Keratinocyte (primary cell): ENCODE data around the gene NEDD8.

Experiments used
- EZH2 ChIP-seq: IDR thresholded peaks from one replicate; pipeline ENCODE4 v1.6.1; 2012; ENCODE audit warnings: inconsistent platforms, mild to moderate bottlenecking, low read length, moderate library complexity
- TF ChIP-seq, protein P1 (sequence below), 3 experiments: IDR thresholded peaks in 1 of 3; conservative IDR thresholded peaks in 1 of 3; optimal IDR thresholded peaks in 1 of 3; 2 replicates in 2 of 3; 3 replicates in 1 of 3; pipeline versions ENCODE3 to v1.5.1; 2011; ENCODE audit warnings: low read length in 3 of 3, mild to moderate bottlenecking in 3 of 3, moderate library complexity in 2 of 3, control low read depth in 1 of 3, inconsistent platforms in 1 of 3; ENCODE audit not compliant: insufficient read depth in 2 of 3; ENCODE audit errors: extremely low read depth in 1 of 3

DNA sequence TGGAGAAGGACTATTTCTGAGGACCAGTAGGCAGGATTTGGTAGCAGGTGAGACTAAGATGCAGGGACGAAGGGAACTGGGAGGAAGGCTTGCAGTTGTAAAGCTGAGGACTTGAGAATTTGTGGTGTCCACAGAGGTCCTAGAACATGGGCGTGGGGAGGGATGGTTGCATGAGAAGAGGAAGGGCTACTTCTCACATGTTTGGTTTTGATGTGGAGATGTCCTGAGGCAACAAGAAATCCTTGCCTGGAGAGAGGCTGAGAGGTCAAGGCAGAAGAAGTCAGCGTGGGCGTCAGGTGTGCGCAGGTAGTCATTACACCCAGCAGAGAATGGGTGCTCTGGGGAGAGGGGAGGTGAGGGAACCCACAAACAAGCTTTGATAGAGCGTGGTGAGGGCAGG is 44.9 kb upstream of the NEDD8 start:
- TF ChIP-seq, protein P1, sequence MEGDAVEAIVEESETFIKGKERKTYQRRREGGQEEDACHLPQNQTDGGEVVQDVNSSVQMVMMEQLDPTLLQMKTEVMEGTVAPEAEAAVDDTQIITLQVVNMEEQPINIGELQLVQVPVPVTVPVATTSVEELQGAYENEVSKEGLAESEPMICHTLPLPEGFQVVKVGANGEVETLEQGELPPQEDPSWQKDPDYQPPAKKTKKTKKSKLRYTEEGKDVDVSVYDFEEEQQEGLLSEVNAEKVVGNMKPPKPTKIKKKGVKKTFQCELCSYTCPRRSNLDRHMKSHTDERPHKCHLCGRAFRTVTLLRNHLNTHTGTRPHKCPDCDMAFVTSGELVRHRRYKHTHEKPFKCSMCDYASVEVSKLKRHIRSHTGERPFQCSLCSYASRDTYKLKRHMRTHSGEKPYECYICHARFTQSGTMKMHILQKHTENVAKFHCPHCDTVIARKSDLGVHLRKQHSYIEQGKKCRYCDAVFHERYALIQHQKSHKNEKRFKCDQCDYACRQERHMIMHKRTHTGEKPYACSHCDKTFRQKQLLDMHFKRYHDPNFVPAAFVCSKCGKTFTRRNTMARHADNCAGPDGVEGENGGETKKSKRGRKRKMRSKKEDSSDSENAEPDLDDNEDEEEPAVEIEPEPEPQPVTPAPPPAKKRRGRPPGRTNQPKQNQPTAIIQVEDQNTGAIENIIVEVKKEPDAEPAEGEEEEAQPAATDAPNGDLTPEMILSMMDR (optimal IDR thresholded peaks at IDR 0.05 in 1 of 3, IDR thresholded peaks at IDR 0.05 in 1 of 3, conservative IDR thresholded peaks at IDR 0.05 in 1 of 3; ENCODE audit: extremely low read depth in 1 of 3, insufficient read depth in 2 of 3, low read length in 3 of 3): no peak
- no peak for TF ChIP-seq EZH2
